ENCODE data around the gene NT5M. TPM values are rescaled to one million over a fixed set of nuclear protein-coding genes. Genes with fewer than 3 reads are reported as not detected.

Gene NT5M
- total RNA-seq, 1 experiment from 2014 or later = 6.6 TPM

- no peak overlapping the region for H3K4me2 ChIP-seq (ENCODE audit: insufficient read depth, insufficient read length, low read length)
- no peaks in the 10 kb centered on the region for H3K4me1 ChIP-seq (ENCODE audit: insufficient read depth, low read length)
- Mint-ChIP-seq H3K27ac (no peak overlapping the region), H3K4me1 (peaks cover 18 to 24% of the 10 kb centered on the region in 2 experiments), H3K27me3 (ENCODE audit: low read depth) (peaks cover 11% of the 10 kb centered on the region), H3K9me3 (no peaks in the 10 kb centered on the region), H3K4me3 (peak overlapping the region in 1 of 2 experiments; percentile 93; a peak in 1 of 5 replicates), H3K36me3 (ENCODE audit: insufficient read depth in 1 of 3, low read depth in 3 of 3) (peaks cover 3 to 20% (median 11%) of the 10 kb centered on the region in 3 experiments; a peak in 6 of 7 replicates)
- no peak overlapping the region for H3K23ac ChIP-seq (ENCODE audit: insufficient read length, low read depth, low read length)
- no peak overlapping the region for H2BK12ac ChIP-seq (ENCODE audit: insufficient read length, low read depth, low read length)
- no peak overlapping the region for H3K18ac ChIP-seq (ENCODE audit: insufficient read length, low read depth, low read length)
- H3K23me2 ChIP-seq (ENCODE audit: insufficient read length, low read depth, low read length, poor library complexity, severe bottlenecking) = no peaks in the 10 kb centered on the region
- no peak overlapping the region for H3K56ac ChIP-seq (ENCODE audit: insufficient read length, low read depth, low read length)
- no CpG with 5 or more reads among the region's 8 CpGs for WGBS (ENCODE audit: extremely low coverage, insufficient read length, low lambda C conversion rate)
- no peaks in the 10 kb centered on the region for H3K27me3 ChIP-seq (ENCODE audit: insufficient read depth, low read length)
- H2BK20ac ChIP-seq (ENCODE audit: low read depth, low read length, poor library complexity, severe bottlenecking) = no peak overlapping the region
- no peaks in the 10 kb centered on the region for H4K20me1 ChIP-seq (ENCODE audit: control insufficient read depth, insufficient read depth, insufficient read length)
- no peaks in the 10 kb centered on the region for H3K9me3 ChIP-seq (ENCODE audit: control insufficient read depth, low read depth, low read length)
- no peak overlapping the region for H4K8ac ChIP-seq (replicated peaks; ENCODE audit: insufficient read length, low read depth, low read length)
- no peak overlapping the region for H2AFZ ChIP-seq (ENCODE audit: low read length)
- no peak overlapping the region for H2AK5ac ChIP-seq (ENCODE audit: insufficient read length, low read length)
- no peak overlapping the region for H3K14ac ChIP-seq (ENCODE audit: insufficient read depth, low read length)
- no peaks in the 10 kb centered on the region for H3K79me2 ChIP-seq (ENCODE audit: insufficient read depth, low read length)
- no peaks in the 10 kb centered on the region for H3K79me1 ChIP-seq (ENCODE audit: insufficient read depth, low read depth, low read length, poor library complexity, severe bottlenecking)
- no peak for DNase-seq
- no peak overlapping the region for H3T11ph ChIP-seq (ENCODE audit: low read length)
- no peak overlapping the region for H3K27ac ChIP-seq (ENCODE audit: insufficient read length, low read depth, low read length)
- H4K5ac ChIP-seq (ENCODE audit: insufficient read length, low read depth, low read length) = no peak overlapping the region
- no peak overlapping the region for H3K4ac ChIP-seq (ENCODE audit: low read depth, low read length)
- no peak for TF ChIP-seq CTCF (conservative IDR thresholded peaks at IDR 0.05)
- no peak overlapping the region for H2BK5ac ChIP-seq (ENCODE audit: insufficient read length, low read length)
- H2BK15ac ChIP-seq (ENCODE audit: low read depth, low read length) = no peak overlapping the region
- no peak overlapping the region for H4K91ac ChIP-seq (ENCODE audit: insufficient read length, low read depth, low read length)
- no peak overlapping the region for H2BK120ac ChIP-seq (ENCODE audit: low read depth, low read length, poor library complexity, severe bottlenecking)
- H3K9ac ChIP-seq (ENCODE audit: extremely low read depth, insufficient read length, low read length) = no peak overlapping the region
Measured at GRCh38 chr17:17305281-17305801, 2.2 kb downstream of the NT5M start.

Data from H9 (cell line).